ENCODE results near the gene JMJD6. TPM values are rescaled to one million over a fixed set of nuclear protein-coding genes. Genes with fewer than 3 reads are reported as not detected.
A peak's percentile ranks its signal among the peaks of the same experiment; 100 is the strongest.

Gene JMJD6
- total and polyA plus RNA-seq, 10 donors, result 21.2 to 54.3 (median 35.7) TPM

DNA sequence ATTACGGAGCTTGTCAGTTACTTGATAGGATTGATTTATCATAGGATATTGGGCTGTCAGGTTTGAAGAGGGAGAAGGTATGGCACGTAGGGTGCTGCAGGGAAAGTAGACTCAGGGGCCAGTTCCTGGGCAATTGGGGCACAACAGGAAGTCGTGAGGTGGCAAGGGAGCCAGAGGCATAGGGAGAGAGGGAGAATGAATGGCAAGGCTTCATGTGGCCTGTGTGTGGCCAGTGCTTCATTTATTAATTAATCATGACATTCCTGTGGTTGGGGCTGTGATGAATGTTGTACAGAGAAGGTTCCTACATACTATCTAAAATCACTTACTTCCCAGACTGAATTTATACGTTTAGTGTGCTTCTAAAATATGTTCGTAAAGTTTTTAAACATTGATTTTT is 30.9 kb upstream of the JMJD6 start:
- Histone ChIP-seq H3K36me3 (peaks cover 0 to 96% (median 26%) of the 10 kb centered on the region in 6 donors), H3K4me1 (peaks cover 0 to 20% (median 3%) of the 10 kb centered on the region in 6 donors), H3K27ac (no peak overlapping the region), H3K9me3 (no peaks in the 10 kb centered on the region), H3K27me3 (replicated peaks in 1 of 7) (no peaks in the 10 kb centered on the region), H3K4me3 (no peak overlapping the region)
- intact Hi-C loops (cut with DNase I; ENCODE audit: low total_unique reads), result no loop called here
- no peak for TF ChIP-seq POLR2A (IDR thresholded peaks at IDR 0.05)
- WGBS, 5 donors, result 90 to 97% (median 94%) methylated on average over 5 of the region's 5 CpGs
- no peak for DNase-seq

DNA sequence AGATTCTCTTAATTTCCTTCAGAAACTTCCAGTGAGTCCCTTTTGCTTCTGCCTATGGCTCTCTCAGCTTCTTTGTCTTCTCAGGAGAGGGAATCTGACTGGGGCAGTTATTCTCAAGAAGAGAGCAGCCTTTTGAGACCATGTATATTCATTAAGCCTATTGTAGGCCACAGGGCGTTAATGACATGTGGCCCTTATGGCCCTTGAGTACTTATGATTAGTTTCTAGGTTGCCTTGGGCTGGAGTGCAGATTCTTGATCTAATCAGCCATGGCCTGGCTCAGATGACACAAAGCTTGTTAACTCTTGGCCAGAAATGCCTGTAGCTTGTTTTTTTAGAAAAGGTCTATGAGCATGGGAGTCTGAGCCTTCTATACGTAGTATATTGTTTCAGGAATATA is 28.9 kb upstream of the JMJD6 start:
- no peaks in the 10 kb centered on the region for H3K9me3 ChIP-seq
- H3K4me1 ChIP-seq, result peaks cover 0 to 30% (median 3%) of the 10 kb centered on the region in 6 donors
- no peak overlapping the region for H3K4me3 ChIP-seq
- H3K36me3 ChIP-seq, result peaks cover 0 to 96% (median 26%) of the 10 kb centered on the region in 6 donors
- intact Hi-C loops (cut with DNase I; ENCODE audit: low total_unique reads), result no loop called here
- H3K27me3 ChIP-seq (replicated peaks in 1 of 7), result no peaks in the 10 kb centered on the region
- 95 to 100% (median 97%) methylated on average over 2 of the region's 2 CpGs for WGBS, 5 donors
- DNase-seq, result no peak
- no peak overlapping the region for H3K27ac ChIP-seq
- no peak for TF ChIP-seq POLR2A (IDR thresholded peaks at IDR 0.05)

DNA sequence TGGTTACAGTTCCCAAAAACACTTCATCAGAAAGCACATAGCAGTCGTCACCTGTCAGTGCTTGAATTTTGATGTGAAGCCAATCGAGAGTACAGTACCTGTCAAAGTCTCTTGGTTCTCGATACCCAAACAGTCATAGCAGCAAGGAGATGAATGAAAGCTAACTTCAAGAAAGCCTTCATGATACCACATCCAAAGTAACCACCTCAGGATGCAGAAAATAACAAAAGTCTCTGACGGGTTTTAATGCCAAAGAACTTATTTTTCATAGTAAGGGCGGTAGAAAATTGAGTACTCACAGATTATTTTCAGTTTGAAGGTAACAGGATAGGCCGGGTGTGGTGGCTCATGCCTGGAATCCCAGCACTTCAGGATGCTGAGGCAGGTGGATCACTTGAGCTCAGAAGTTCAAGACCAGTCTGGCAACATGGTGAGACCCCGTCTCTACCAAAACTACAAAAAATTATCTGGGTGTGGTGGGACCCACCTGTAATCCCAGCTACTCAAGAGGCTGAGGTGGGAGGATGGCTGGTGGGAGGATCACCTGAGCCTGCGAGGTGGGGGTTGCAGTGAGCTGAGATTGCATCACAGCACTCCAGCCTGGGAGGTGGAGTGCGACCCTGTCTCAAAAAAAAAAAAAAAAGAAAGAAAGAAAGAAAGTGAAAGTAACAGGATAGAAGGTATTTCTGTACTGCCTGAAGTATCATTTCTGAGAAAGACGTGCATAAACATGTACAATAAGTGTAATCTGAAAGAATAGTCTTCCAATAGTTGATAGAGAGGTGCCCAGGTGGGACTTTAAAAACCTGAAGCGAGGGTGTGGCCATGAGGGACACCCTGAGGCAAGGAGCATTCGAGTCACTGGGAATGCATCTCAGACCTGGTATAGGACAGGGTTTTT is 26.9 kb upstream of the JMJD6 start:
- DNase-seq, result no peak
- no peak for TF ChIP-seq POLR2A (IDR thresholded peaks at IDR 0.05)
- no peak for TF ChIP-seq POLR2AphosphoS5 (IDR thresholded peaks at IDR 0.05)
- TF ChIP-seq, protein P1, sequence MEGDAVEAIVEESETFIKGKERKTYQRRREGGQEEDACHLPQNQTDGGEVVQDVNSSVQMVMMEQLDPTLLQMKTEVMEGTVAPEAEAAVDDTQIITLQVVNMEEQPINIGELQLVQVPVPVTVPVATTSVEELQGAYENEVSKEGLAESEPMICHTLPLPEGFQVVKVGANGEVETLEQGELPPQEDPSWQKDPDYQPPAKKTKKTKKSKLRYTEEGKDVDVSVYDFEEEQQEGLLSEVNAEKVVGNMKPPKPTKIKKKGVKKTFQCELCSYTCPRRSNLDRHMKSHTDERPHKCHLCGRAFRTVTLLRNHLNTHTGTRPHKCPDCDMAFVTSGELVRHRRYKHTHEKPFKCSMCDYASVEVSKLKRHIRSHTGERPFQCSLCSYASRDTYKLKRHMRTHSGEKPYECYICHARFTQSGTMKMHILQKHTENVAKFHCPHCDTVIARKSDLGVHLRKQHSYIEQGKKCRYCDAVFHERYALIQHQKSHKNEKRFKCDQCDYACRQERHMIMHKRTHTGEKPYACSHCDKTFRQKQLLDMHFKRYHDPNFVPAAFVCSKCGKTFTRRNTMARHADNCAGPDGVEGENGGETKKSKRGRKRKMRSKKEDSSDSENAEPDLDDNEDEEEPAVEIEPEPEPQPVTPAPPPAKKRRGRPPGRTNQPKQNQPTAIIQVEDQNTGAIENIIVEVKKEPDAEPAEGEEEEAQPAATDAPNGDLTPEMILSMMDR (IDR thresholded peaks at IDR 0.05 in 8 of 11, conservative IDR thresholded peaks at IDR 0.05 in 3 of 11), result no peak

DNA sequence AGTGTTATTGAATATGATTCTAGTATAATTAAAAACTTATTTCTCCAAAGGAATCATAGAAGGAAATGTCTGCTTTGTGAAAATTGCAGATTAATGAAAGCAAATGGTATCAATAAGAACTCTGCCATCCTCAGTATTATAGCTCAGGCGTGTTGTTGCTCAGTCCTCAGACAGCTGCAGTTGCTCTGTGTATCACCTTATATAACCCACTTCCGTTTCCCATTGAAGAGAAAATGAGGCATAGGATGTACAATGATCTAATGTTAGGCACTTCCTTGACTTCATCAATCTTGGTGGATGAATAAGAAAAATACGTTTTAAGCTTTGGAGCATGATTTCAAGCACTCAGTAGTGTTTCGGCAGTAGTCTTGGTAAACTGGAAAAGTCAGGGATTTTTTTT is 25.6 kb upstream of the JMJD6 start:
- no peak for TF ChIP-seq POLR2A (IDR thresholded peaks at IDR 0.05)
- TF ChIP-seq, protein P1 (IDR thresholded peaks at IDR 0.05 in 8 of 11, conservative IDR thresholded peaks at IDR 0.05 in 3 of 11), result no peak
- no peak for TF ChIP-seq POLR2AphosphoS5 (IDR thresholded peaks at IDR 0.05)
- Histone ChIP-seq H3K4me1 (peaks cover 0 to 39% (median 3%) of the 10 kb centered on the region in 6 donors), H3K27me3 (replicated peaks in 1 of 7) (no peaks in the 10 kb centered on the region), H3K4me3 (no peak overlapping the region), H3K9me3 (no peaks in the 10 kb centered on the region), H3K27ac (peak overlapping the region in 3 of 8 donors; percentile 63 to 77 (median 68)), H3K36me3 (peaks cover 0 to 96% (median 22%) of the 10 kb centered on the region in 6 donors)
- no peak for DNase-seq
- intact Hi-C loops (cut with DNase I; ENCODE audit: low total_unique reads), result no loop called here
- 66 to 84% (median 76%) methylated on average over 4 of the region's 4 CpGs for WGBS, 5 donors

More for the DNA sequence above, 26.9 kb upstream of the JMJD6 start:
- no peaks in the 10 kb centered on the region for H3K9me3 ChIP-seq
- H3K4me3 ChIP-seq, result peak overlapping the region in 3 of 8 donors; percentile 1 to 29 (median 10)
- intact Hi-C loops (cut with DNase I; ENCODE audit: low total_unique reads), result no loop called here
- H3K36me3 ChIP-seq, result peaks cover 0 to 96% (median 28%) of the 10 kb centered on the region in 6 donors
- 68 to 74% (median 71%) methylated on average over 12 of the region's 12 CpGs for WGBS, 5 donors
- peak overlapping the region in 7 of 8 donors; percentile 16 to 77 (median 53) for H3K27ac ChIP-seq
- peaks cover 0 to 35% (median 3%) of the 10 kb centered on the region in 6 donors for H3K4me1 ChIP-seq
- H3K27me3 ChIP-seq (replicated peaks in 1 of 7), result no peaks in the 10 kb centered on the region

DNA sequence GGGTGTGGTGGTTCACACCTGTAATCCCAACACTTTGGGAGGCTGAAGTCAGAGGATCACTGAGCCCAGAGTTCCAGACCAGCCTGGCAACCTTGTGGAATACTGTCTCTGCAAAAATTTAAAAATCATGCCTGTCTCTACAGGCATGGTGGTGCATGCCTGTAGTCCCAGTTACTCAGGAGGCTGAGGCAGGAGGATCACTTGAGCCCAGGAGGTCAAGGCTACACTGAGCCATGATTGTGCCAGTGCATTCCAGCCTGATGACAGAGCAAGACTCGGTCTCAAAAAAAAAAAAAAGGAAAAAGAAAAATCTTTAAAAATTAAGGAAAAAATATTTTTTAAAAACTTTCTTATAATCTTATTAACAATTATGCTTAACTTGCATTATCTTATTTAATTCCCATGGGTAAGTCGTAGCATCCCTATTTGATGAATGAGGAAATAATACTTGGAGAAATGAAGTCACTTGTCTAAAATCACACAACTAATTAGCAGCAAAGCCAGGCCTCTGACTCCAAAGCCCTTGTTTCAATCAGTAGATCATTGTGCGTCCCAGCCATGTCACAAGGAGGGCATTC is 25.1 kb upstream of the JMJD6 start:
- H3K36me3 ChIP-seq, result peaks cover 0 to 96% (median 21%) of the 10 kb centered on the region in 6 donors
- 88 to 95% (median 94%) methylated on average over 3 of the region's 3 CpGs for WGBS, 5 donors
- intact Hi-C loops (cut with DNase I; ENCODE audit: low total_unique reads), result no loop called here
- no peak for DNase-seq
- peaks cover 0 to 39% (median 3%) of the 10 kb centered on the region in 6 donors for H3K4me1 ChIP-seq
- TF ChIP-seq POLR2A (IDR thresholded peaks at IDR 0.05), result no peak
- TF ChIP-seq, protein P1 (IDR thresholded peaks at IDR 0.05 in 8 of 11, conservative IDR thresholded peaks at IDR 0.05 in 3 of 11), result no peak
- no peak for TF ChIP-seq POLR2AphosphoS5 (IDR thresholded peaks at IDR 0.05)
- peak overlapping the region in 3 of 8 donors; percentile 63 to 77 (median 68) for H3K27ac ChIP-seq
- no peaks in the 10 kb centered on the region for H3K9me3 ChIP-seq
- H3K4me3 ChIP-seq, result no peak overlapping the region
- H3K27me3 ChIP-seq (replicated peaks in 1 of 7), result no peaks in the 10 kb centered on the region
